Measurements from ENCODE around the gene DMD. TPM values are rescaled to one million over a fixed set of nuclear protein-coding genes. Genes with fewer than 3 reads are reported as not detected.

DMD gene
- polyA plus RNA-seq, 2 of the 4 experiments (the other 2 are of a cell fraction) = 0.03 TPM; not detected in 1

GRCh38 chrX:33194876-33195433, 16.4 kb downstream of the DMD start:
- Histone ChIP-seq H3K27ac (no peak overlapping the region), H3K4me1 (no peaks in the 10 kb centered on the region), H3K4me3 (no peak overlapping the region), H3K4me2 (no peak overlapping the region), H3K9me3 (no peaks in the 10 kb centered on the region)
- FAIRE-seq (no peak), DNase-seq (ENCODE audit: low read depth in 1 of 2, low spot score in 1 of 2) (no peak), ATAC-seq (no peak)
- CTCF ChIA-PET = no interaction called here
- POLR2A ChIA-PET = no interaction called here
- WGBS (ENCODE audit: missing lambda C conversion rate) = 0% methylated on average over 1 of the region's 1 CpG
- TF ChIP-seq KDM1A (IDR thresholded peaks at IDR 0.05; ENCODE audit: low read depth) = no peak
- no peak for TF ChIP-seq FOXS1 (CRISPR knock-in tag; IDR thresholded peaks at IDR 0.05)
- no peak for TF ChIP-seq HDAC2 (IDR thresholded peaks at IDR 0.05)
- TF ChIP-seq RNF2 (IDR thresholded peaks at IDR 0.05; ENCODE audit: borderline replicate concordance, low read depth) = no peak
- no peak for TF ChIP-seq HMGXB4 (CRISPR knock-in tag; IDR thresholded peaks at IDR 0.05; ENCODE audit: borderline replicate concordance)

- H3K4me1 ChIP-seq = no peaks in the 10 kb centered on the region
- no peak for ATAC-seq
- CTCF ChIA-PET = no interaction called here
- TF ChIP-seq JUN (IDR thresholded peaks at IDR 0.05) (no peak), NPAS2 (CRISPR knock-in tag; IDR thresholded peaks at IDR 0.05; ENCODE audit: borderline replicate concordance) (no peak), E2F6 (IDR thresholded peaks at IDR 0.05; ENCODE audit: borderline replicate concordance, low read depth) (no peak), CHD2 (IDR thresholded peaks at IDR 0.05; ENCODE audit: low read length, partially characterized antibody) (no peak), CEBPB (IDR thresholded peaks at IDR 0.05) (no peak), CTCF (IDR thresholded peaks at IDR 0.05) (no peak)
- no peak for FAIRE-seq
- no peak overlapping the region for H3K4me3 ChIP-seq
- H3K27ac ChIP-seq = no peak overlapping the region
- DNase-seq (ENCODE audit: low read depth in 1 of 2, low spot score in 1 of 2) = no peak
- no peaks in the 10 kb centered on the region for H3K9me3 ChIP-seq
- POLR2A ChIA-PET = no interaction called here
- WGBS (ENCODE audit: missing lambda C conversion rate) = 32% methylated on average over 2 of the region's 2 CpGs
- no peak overlapping the region for H3K4me2 ChIP-seq
Measured at GRCh38 chrX:33194289-33194688, 17.1 kb downstream of the DMD start.

- Histone ChIP-seq H3K27ac (no peak overlapping the region), H3K4me3 (no peak overlapping the region), H3K4me1 (no peaks in the 10 kb centered on the region), H3K4me2 (no peak overlapping the region), H3K9me3 (no peaks in the 10 kb centered on the region)
- DNase-seq (ENCODE audit: low read depth in 1 of 2, low spot score in 1 of 2) (no peak), FAIRE-seq (no peak), ATAC-seq (no peak)
- ChIA-PET CTCF (no interaction called here), POLR2A (no interaction called here)
- WGBS (ENCODE audit: missing lambda C conversion rate) = 6% methylated on average over 1 of the region's 1 CpG
- no peak for TF ChIP-seq ZFP36 (IDR thresholded peaks at IDR 0.05; ENCODE audit: borderline replicate concordance, partially characterized antibody)
- TF ChIP-seq RNF2 (IDR thresholded peaks at IDR 0.05; ENCODE audit: borderline replicate concordance, low read depth) = no peak
- no peak for TF ChIP-seq RCOR1 (IDR thresholded peaks at IDR 0.05; ENCODE audit: low read depth, low read length)
- no peak for TF ChIP-seq HOXA7 (CRISPR knock-in tag; IDR thresholded peaks at IDR 0.05)
- TF ChIP-seq FOSB (CRISPR knock-in tag; IDR thresholded peaks at IDR 0.05) = no peak
- no peak for TF ChIP-seq HMGXB4 (CRISPR knock-in tag; IDR thresholded peaks at IDR 0.05; ENCODE audit: borderline replicate concordance)
- no peak for TF ChIP-seq HES2 (IDR thresholded peaks at IDR 0.05)
- no peak for TF ChIP-seq CTCF (IDR thresholded peaks at IDR 0.05)
- no peak for TF ChIP-seq TFCP2L1 (CRISPR knock-in tag; IDR thresholded peaks at IDR 0.05)
- no peak for TF ChIP-seq CBX2 (IDR thresholded peaks at IDR 0.05; ENCODE audit: borderline replicate concordance, low read depth)
- TF ChIP-seq FOSL2 (IDR thresholded peaks at IDR 0.05) = no peak
- no peak for TF ChIP-seq FOSL2 (CRISPR knock-in tag; IDR thresholded peaks at IDR 0.05)
- TF ChIP-seq EHF (CRISPR knock-in tag; IDR thresholded peaks at IDR 0.05) = no peak
- TF ChIP-seq ZNF302 (CRISPR knock-in tag; IDR thresholded peaks at IDR 0.05) = no peak
- TF ChIP-seq MAZ (IDR thresholded peaks at IDR 0.05; ENCODE audit: borderline replicate concordance, low read depth, low read length) = no peak
- TF ChIP-seq FOXS1 (CRISPR knock-in tag; IDR thresholded peaks at IDR 0.05) = no peak
- TF ChIP-seq RARB (CRISPR knock-in tag; IDR thresholded peaks at IDR 0.05) = no peak
- no peak for TF ChIP-seq E2F6 (IDR thresholded peaks at IDR 0.05; ENCODE audit: borderline replicate concordance, low read depth)
Measured at GRCh38 chrX:33190016-33190415, 21.3 kb downstream of the DMD start.

Data from A549 (cell line).